HG02763 (cell line): ENCODE measurements around the gene SSR2.

Source experiments
- ATAC-seq: cut with Tn5 transposase; IDR thresholded peaks from one replicate; pipeline ENCODE4 v1.9.1; 2021; ENCODE audit warnings: mild to moderate bottlenecking, moderate library complexity; ENCODE audit not compliant: unreplicated experiment

The SSR2 gene

DNA sequence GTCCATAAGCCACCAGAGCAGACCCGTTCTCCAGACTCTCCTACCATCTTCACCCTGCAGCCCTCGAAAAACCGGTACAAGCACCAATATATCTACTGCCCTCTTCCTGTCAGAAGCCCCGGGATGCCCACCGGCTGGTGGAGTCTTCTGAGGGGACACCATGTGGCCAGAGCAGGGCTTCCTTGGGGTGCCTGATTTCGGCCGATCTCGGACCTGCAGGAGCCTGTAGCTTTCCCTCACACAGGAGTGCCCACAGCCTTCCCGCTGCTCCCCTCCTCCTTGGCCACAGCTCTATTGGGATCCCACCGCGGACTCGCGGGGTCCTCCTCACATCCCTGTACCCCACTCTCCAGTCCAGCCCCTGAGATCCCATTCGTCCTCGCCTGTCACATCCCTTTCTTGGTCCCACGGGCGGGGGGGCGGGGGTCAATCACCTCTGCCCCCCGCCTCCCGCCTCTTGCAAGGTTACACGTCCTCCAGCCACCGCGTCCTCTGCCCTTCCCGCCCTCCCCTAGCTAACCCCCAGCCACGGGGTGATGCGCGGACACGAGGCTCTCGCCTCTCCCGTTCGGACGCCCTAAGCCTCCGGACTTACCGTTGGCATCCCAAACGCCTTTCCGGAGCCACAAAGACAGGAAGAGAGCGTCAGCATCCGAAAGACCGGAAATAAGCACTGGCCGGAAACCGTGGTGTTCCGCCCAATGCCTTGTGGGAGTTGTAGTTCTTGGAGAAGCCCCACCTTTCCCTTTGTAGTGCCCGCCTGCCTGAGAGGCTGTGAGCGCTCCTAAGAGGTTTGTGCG is at the start of gene SSR2:
Gene SSR2, minus strand, starts transcription at position 659 of the 800 bp plus-strand sequence. CDS start 784 bp downstream, outside the sequence.
- ATAC-seq: peak; percentile 93

GRCh38 chr1:156070548-156070947 is 49.8 kb upstream of the SSR2 start:
- ATAC-seq: no peak

DNA sequence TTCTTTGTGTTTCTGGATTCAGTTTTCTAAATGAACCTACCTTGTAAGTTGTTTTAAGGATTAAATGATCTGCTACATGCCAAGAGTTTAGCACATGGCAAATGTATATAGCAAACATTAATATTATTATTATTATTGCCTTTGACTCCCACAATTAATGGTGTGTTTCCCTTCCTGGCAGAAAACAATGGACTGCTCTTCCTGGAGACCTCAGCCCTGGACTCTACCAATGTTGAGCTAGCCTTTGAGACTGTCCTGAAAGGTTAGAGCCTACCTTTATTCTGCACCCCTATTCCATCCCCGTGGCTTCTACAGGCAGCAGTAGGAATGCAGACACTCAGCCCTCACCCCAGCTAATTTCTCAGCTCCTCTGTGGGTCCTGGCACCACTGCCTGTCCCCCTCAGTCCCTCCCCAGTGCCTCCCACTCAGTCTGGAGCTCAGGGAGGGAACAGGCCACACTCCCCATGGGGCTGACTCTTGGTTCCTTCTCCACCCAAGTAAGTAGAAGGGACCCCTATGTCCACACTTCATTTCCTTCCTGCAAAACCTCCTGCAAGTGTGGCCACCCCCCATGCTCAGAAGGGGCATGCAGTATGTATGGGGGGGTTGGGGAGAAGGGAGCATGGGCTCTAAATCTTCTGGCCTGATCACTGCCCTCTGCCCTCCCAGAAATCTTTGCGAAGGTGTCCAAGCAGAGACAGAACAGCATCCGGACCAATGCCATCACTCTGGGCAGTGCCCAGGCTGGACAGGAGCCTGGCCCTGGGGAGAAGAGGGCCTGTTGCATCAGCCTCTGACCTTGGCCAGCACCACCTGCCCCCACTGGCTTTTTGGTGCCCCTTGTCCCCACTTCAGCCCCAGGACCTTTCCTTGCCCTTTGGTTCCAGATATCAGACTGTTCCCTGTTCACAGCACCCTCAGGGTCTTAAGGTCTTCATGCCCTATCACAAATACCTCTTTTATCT is 49.0 kb upstream of the SSR2 start:
- no peak for ATAC-seq

GRCh38 chr1:156067262-156067661 is 46.5 kb upstream of the SSR2 start:
- no peak for ATAC-seq

GRCh38 chr1:156065871-156066270 is 45.1 kb upstream of the SSR2 start:
- ATAC-seq: no peak

GRCh38 chr1:156065212-156065611 is 44.5 kb upstream of the SSR2 start:
- no peak for ATAC-seq

DNA sequence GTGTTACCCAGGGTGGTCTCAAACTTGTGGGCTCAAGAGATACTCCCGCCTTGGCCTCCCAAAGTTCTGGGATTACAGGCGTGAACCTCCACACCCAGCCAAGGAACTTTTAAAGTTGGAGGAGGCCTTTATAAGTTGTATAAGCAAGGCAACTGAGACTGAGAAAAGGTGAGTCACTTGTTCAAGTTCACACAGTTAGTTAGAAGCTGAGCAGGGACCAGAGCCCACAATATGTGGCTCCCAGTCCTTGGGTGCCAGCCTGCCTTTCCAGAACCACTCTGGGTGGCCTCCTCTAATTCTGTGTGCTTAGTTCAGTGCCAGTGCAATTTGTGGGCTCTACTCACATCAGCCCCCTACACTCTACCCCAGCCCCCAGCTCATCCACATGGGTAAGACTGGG is 43.9 kb upstream of the SSR2 start:
- no peak for ATAC-seq

GRCh38 chr1:156063997-156064285 is 43.2 kb upstream of the SSR2 start:
- no peak for ATAC-seq

GRCh38 chr1:156062189-156062588 is 41.4 kb upstream of the SSR2 start:
- ATAC-seq: no peak

DNA sequence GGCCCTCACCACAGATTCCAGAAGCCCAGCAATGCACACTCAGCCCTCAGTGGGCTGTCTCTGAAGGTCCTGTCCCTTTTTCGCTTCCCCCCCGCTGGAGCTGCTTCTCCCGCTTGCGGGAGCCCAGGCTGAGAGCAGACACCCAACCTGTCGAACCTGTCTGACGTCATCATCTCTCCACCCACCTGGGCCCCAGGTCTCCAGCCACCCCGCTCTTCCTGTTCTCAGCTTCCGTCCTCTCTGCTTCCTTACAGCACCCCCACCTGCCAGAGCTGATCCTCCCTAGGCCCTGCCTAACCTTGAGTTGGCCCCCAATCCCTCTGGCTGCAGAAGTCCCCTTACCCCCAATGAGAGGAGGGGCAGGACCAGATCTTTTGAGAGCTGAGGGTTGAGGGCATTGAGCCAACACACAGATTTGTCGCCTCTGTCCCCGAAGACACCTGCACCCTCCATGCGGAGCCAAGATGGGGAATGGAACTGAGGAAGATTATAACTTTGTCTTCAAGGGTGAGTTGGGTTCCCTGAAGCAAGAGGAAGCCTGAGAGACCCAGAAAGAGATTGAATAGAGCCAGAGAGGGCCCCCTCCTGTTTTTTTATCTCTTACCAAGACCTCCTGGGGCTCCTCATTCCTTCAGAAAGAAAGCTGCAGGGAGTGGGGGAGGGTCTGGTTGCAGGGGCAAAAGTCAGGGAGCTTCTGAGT is 40.3 kb upstream of the SSR2 start, which contains the start of gene RAB25:
Gene RAB25, plus strand, starts transcription at position 224 of the 700 bp plus-strand sequence. Its CDS starts 241 bp downstream, at position 465.
- no peak for ATAC-seq

DNA sequence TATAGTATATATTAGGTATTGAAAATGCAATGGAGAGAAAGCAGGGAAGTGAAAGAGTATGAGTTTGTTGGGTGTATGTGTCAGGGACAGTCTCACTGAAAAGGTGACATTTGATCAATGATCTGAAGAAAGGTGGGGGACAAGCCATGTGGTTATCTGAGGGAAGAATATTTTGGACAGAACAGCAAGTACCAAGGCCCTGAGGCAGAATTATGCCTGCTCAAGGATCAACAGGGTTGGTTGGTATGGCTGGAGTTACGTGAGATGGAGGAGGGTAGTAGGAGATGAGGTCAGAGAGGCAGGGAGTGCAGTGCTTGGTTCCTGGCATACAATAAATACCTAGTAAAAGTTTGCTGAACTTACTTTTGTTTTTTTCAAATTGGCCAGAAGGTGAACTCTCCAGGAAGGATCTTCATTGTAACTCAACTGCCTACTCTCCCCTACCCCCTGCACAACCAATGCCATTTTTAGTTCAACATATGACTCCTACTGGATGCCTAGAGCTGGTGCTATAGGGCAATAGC is 35.6 kb upstream of the SSR2 start:
- no peak for ATAC-seq

- no peak for ATAC-seq
These were observed 34.7 kb upstream of the SSR2 start for GRCh38 chr1:156055281-156056048.

DNA sequence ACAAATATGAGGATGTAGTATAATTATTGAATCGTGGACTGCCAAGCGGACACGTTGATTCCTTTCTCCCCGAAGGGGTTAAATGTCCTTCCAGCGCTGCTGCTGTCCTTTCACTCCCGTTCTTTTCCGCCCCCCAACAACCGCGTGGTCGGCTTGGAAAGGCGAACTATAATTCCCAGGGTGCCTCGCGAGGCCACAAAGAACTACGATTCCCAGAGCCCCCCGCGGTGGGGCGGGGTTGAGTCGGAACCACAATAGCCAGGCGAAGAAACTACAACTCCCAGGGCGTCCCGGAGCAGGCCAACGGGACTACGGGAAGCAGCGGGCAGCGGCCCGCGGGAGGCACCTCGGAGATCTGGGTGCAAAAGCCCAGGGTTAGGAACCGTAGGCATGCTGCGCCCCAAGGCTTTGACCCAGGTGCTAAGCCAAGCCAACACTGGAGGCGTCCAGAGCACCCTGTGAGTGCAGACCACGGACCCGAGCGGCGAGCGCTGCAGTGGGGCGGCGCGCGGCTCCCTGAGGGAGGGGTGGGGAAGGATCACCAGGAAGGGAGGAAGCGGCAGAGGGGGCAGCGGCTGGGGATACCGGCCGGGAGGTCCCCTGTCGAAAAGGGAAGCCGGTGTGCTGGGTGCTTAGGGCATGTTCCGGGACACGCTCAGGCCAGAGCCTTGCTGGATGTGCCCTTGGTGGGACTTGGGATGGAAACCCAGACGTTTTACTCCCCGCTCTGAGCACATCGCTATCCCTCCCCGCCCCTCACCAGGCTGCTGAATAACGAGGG is 33.9 kb upstream of the SSR2 start, which contains the start of gene LAMTOR2:
Gene LAMTOR2, plus strand, starts transcription at position 283 of the 781 bp plus-strand sequence. Its CDS starts 108 bp downstream, at position 391.
- peak; percentile 65 for ATAC-seq

DNA sequence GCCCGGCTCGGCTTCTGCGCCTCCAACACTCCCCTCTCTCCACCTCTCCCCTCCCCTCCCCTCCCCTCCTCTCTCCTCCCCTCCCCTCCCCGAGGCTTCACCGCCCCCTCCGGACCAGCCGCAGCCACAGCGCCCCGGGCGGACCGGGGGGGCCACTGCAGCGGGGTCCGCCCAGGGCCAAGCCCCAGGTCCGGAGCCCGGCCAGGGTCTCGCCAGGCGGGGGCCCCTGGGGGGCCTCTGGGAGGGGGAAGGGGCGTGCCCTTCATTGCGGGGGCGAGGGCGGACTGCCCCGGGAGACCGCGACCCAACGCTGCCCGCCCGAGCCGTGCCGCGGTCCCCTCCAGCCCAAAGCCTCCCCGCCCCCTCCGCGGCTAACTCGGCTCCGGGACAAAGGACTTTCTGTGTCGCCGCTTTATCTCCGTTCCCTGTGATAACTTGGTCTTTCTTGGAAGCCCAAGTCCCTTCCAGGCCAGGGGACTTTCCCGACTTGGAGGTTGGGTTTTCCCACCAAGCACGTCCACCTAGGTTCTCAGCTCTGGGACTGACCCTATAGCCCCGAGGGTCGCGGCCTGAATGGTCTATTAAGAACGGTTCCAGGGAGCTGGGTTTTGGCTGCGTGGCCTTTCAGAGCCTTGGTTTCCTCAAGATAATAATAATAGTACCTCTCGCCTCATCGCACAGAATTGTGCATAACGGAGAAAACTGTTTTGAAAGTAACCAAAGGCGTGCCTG is 33.2 kb upstream of the SSR2 start, which contains the start of gene UBQLN4:
Gene UBQLN4, minus strand, starts transcription at position 31 of the 732 bp plus-strand sequence. CDS start 97 bp downstream, outside the sequence.
- peak; percentile 52 for ATAC-seq

GRCh38 chr1:156052862-156053767 is 32.4 kb upstream of the SSR2 start:
- no peak for ATAC-seq

GRCh38 chr1:156051011-156051725 is 30.4 kb upstream of the SSR2 start:
- no peak for ATAC-seq

GRCh38 chr1:156050376-156050775 is 29.6 kb upstream of the SSR2 start:
- no peak for ATAC-seq
